Measurements from ENCODE around the gene ARHGEF11.

ARHGEF11 gene

DNA sequence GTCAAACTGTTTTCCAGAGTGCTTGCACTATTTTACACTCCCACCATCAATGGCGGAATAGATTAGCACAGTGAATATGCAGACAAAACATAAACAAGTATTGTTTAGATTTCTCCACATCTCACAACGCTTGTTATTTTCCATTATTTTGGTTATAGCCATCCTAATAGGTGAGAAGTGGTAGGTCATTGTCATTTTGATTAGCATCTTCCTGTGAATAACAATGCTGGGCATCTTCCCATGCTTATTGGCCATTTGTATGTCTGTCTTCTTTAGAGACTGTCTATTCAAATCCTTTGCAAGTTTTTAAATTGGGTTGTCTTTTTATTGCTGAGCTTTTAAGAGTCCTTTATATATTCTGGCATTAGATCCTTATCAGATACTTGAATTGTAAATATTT is 70.5 kb downstream of the ARHGEF11 start:
- no peak overlapping the region for H2AK5ac ChIP-seq (ENCODE audit: low read length, severe bottlenecking)
- no CpG with 5 or more reads among the region's 2 CpGs for WGBS
- peaks cover 1% of the 10 kb centered on the region for H3K4me1 ChIP-seq (ENCODE audit: control insufficient read depth, insufficient read depth, low read depth, low read length)
- H3K79me1 ChIP-seq (replicated peaks; ENCODE audit: low read length, poor library complexity, severe bottlenecking): peaks cover 2% of the 10 kb centered on the region
- no peak overlapping the region for H3K9ac ChIP-seq (ENCODE audit: low read length)
- no peaks in the 10 kb centered on the region for H3K9me3 ChIP-seq (ENCODE audit: control insufficient read depth, low read length)
- H4K8ac ChIP-seq (ENCODE audit: low read length): no peak overlapping the region
- no peak overlapping the region for H2AFZ ChIP-seq (ENCODE audit: low read depth, low read length)
- no peak overlapping the region for H3K23ac ChIP-seq (ENCODE audit: low read length in 2 of 2)
- H2BK15ac ChIP-seq (ENCODE audit: low read depth, poor library complexity, severe bottlenecking): no peak overlapping the region
- H3K18ac ChIP-seq (ENCODE audit: low read depth in 1 of 2, low read length in 2 of 2): no peak overlapping the region
- no peak overlapping the region for H4K91ac ChIP-seq (ENCODE audit: low read length)
- no peak overlapping the region for H3K14ac ChIP-seq (ENCODE audit: low read length in 2 of 2)
- H2BK120ac ChIP-seq (ENCODE audit: low read depth, low read length): no peak overlapping the region
- no peak for DNase-seq
- no peak overlapping the region for H3K4ac ChIP-seq (ENCODE audit: low read depth in 1 of 2, low read length in 2 of 2)
- H3K4me2 ChIP-seq (ENCODE audit: low read length, poor library complexity, severe bottlenecking): no peak overlapping the region
- H3K27ac ChIP-seq (ENCODE audit: low read length, poor library complexity, severe bottlenecking): no peak overlapping the region
- no peak overlapping the region for H3K4me3 ChIP-seq (ENCODE audit: insufficient read depth in 1 of 2, low read depth in 1 of 2, low read length in 2 of 2)
- H3K27me3 ChIP-seq (ENCODE audit: control insufficient read depth in 1 of 2, insufficient read depth in 1 of 2, low read length in 2 of 2): no peaks in the 10 kb centered on the region
- H3K36me3 ChIP-seq (ENCODE audit: control insufficient read depth in 1 of 2, insufficient read depth in 2 of 2, low read depth in 1 of 2, low read length in 2 of 2): peaks cover 24 to 95% of the 10 kb centered on the region in 2 experiments
- no peak overlapping the region for H2BK12ac ChIP-seq (ENCODE audit: low read length in 2 of 2)
- no peak overlapping the region for H2BK5ac ChIP-seq (ENCODE audit: low read depth, low read length, poor library complexity, severe bottlenecking)

GRCh38 chr1:156973417-156973816 is 72.1 kb downstream of the ARHGEF11 start:
- Histone ChIP-seq H3K14ac (ENCODE audit: low read length in 2 of 2) (no peak overlapping the region), H2BK5ac (ENCODE audit: low read depth, low read length, poor library complexity, severe bottlenecking) (no peak overlapping the region), H3K27ac (ENCODE audit: low read length, poor library complexity, severe bottlenecking) (no peak overlapping the region), H3K18ac (ENCODE audit: low read depth in 1 of 2, low read length in 2 of 2) (no peak overlapping the region), H3K9me3 (ENCODE audit: control insufficient read depth, low read length) (no peaks in the 10 kb centered on the region), H3K4ac (ENCODE audit: low read depth in 1 of 2, low read length in 2 of 2) (no peak overlapping the region), H2BK12ac (ENCODE audit: low read length in 2 of 2) (no peak overlapping the region), H4K91ac (ENCODE audit: low read length) (no peak overlapping the region), H3K4me3 (ENCODE audit: insufficient read depth in 1 of 2, low read depth in 1 of 2, low read length in 2 of 2) (no peak overlapping the region), H4K8ac (ENCODE audit: low read length) (no peak overlapping the region), H2AK5ac (ENCODE audit: low read length, severe bottlenecking) (no peak overlapping the region), H3K36me3 (ENCODE audit: control insufficient read depth in 1 of 2, insufficient read depth in 2 of 2, low read depth in 1 of 2, low read length in 2 of 2) (peaks cover 28 to 98% of the 10 kb centered on the region in 2 experiments), H3K9ac (ENCODE audit: low read length) (no peak overlapping the region), H2BK15ac (ENCODE audit: low read depth, poor library complexity, severe bottlenecking) (no peak overlapping the region), H3K27me3 (ENCODE audit: control insufficient read depth in 1 of 2, insufficient read depth in 1 of 2, low read length in 2 of 2) (no peaks in the 10 kb centered on the region), H3K4me1 (ENCODE audit: control insufficient read depth, insufficient read depth, low read depth, low read length) (peaks cover 1% of the 10 kb centered on the region), H3K4me2 (ENCODE audit: low read length, poor library complexity, severe bottlenecking) (no peak overlapping the region), H2AFZ (ENCODE audit: low read depth, low read length) (no peak overlapping the region), H3K79me1 (replicated peaks; ENCODE audit: low read length, poor library complexity, severe bottlenecking) (no peaks in the 10 kb centered on the region), H3K23ac (ENCODE audit: low read length in 2 of 2) (no peak overlapping the region), H2BK120ac (ENCODE audit: low read depth, low read length) (no peak overlapping the region)
- DNase-seq: no peak
- 98% methylated on average over 2 of the region's 2 CpGs for WGBS

DNA sequence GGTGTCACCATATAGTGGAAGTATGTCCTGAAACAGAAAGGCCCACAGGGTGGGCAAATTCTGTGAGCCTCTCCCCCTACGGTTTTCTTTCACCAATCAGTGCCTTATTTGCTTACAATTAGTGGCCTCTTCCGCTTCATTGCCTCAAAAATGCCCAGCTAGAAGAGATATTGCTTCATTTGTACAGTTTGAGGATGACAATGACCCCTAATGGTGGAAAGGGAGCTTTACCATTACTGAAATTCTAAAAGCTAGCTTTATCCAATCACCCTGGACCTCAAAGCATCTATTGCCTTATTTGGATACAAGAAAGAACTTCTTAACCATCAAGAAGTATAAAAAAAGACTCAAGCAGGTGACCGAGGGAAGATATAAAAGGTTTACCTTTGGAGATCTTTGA is 75.5 kb downstream of the ARHGEF11 start:
- Histone ChIP-seq H3K18ac (ENCODE audit: low read depth in 1 of 2, low read length in 2 of 2) (no peak overlapping the region), H3K4ac (ENCODE audit: low read depth in 1 of 2, low read length in 2 of 2) (no peak overlapping the region), H2AK5ac (ENCODE audit: low read length, severe bottlenecking) (no peak overlapping the region), H3K9ac (ENCODE audit: low read length) (no peak overlapping the region), H3K23ac (ENCODE audit: low read length in 2 of 2) (no peak overlapping the region), H3K27ac (ENCODE audit: low read length, poor library complexity, severe bottlenecking) (no peak overlapping the region), H3K36me3 (ENCODE audit: control insufficient read depth in 1 of 2, insufficient read depth in 2 of 2, low read depth in 1 of 2, low read length in 2 of 2) (peaks cover 20 to 97% of the 10 kb centered on the region in 2 experiments), H3K79me1 (replicated peaks; ENCODE audit: low read length, poor library complexity, severe bottlenecking) (no peaks in the 10 kb centered on the region), H2BK15ac (ENCODE audit: low read depth, poor library complexity, severe bottlenecking) (no peak overlapping the region), H3K9me3 (ENCODE audit: control insufficient read depth, low read length) (no peaks in the 10 kb centered on the region), H3K4me2 (ENCODE audit: low read length, poor library complexity, severe bottlenecking) (no peak overlapping the region), H4K8ac (ENCODE audit: low read length) (no peak overlapping the region), H4K91ac (ENCODE audit: low read length) (no peak overlapping the region), H2BK120ac (ENCODE audit: low read depth, low read length) (no peak overlapping the region), H3K14ac (ENCODE audit: low read length in 2 of 2) (no peak overlapping the region), H2BK12ac (ENCODE audit: low read length in 2 of 2) (no peak overlapping the region), H3K4me1 (ENCODE audit: control insufficient read depth, insufficient read depth, low read depth, low read length) (peaks cover 1% of the 10 kb centered on the region), H3K27me3 (ENCODE audit: control insufficient read depth in 1 of 2, insufficient read depth in 1 of 2, low read length in 2 of 2) (no peaks in the 10 kb centered on the region), H2BK5ac (ENCODE audit: low read depth, low read length, poor library complexity, severe bottlenecking) (no peak overlapping the region), H2AFZ (ENCODE audit: low read depth, low read length) (no peak overlapping the region), H3K4me3 (ENCODE audit: insufficient read depth in 1 of 2, low read depth in 1 of 2, low read length in 2 of 2) (no peak overlapping the region)
- 95% methylated on average over 2 of the region's 3 CpGs for WGBS
- DNase-seq: peak; percentile 6

GRCh38 chr1:156969496-156969895 is 76.0 kb downstream of the ARHGEF11 start:
- Histone ChIP-seq H3K4me1 (ENCODE audit: control insufficient read depth, insufficient read depth, low read depth, low read length) (peaks cover 1% of the 10 kb centered on the region), H2BK5ac (ENCODE audit: low read depth, low read length, poor library complexity, severe bottlenecking) (no peak overlapping the region), H2BK120ac (ENCODE audit: low read depth, low read length) (no peak overlapping the region), H4K91ac (ENCODE audit: low read length) (no peak overlapping the region), H3K36me3 (ENCODE audit: control insufficient read depth in 1 of 2, insufficient read depth in 2 of 2, low read depth in 1 of 2, low read length in 2 of 2) (peaks cover 20 to 92% of the 10 kb centered on the region in 2 experiments), H3K27me3 (ENCODE audit: control insufficient read depth in 1 of 2, insufficient read depth in 1 of 2, low read length in 2 of 2) (no peaks in the 10 kb centered on the region), H3K18ac (ENCODE audit: low read depth in 1 of 2, low read length in 2 of 2) (no peak overlapping the region), H3K14ac (ENCODE audit: low read length in 2 of 2) (no peak overlapping the region), H3K79me1 (replicated peaks; ENCODE audit: low read length, poor library complexity, severe bottlenecking) (no peaks in the 10 kb centered on the region), H4K8ac (ENCODE audit: low read length) (no peak overlapping the region), H2BK15ac (ENCODE audit: low read depth, poor library complexity, severe bottlenecking) (no peak overlapping the region), H2BK12ac (ENCODE audit: low read length in 2 of 2) (no peak overlapping the region), H3K4ac (ENCODE audit: low read depth in 1 of 2, low read length in 2 of 2) (peak overlapping the region in 1 of 2 experiments; percentile 27), H3K4me2 (ENCODE audit: low read length, poor library complexity, severe bottlenecking) (no peak overlapping the region), H2AK5ac (ENCODE audit: low read length, severe bottlenecking) (no peak overlapping the region), H3K23ac (ENCODE audit: low read length in 2 of 2) (no peak overlapping the region), H3K9ac (ENCODE audit: low read length) (no peak overlapping the region), H2AFZ (ENCODE audit: low read depth, low read length) (no peak overlapping the region), H3K27ac (ENCODE audit: low read length, poor library complexity, severe bottlenecking) (no peak overlapping the region), H3K4me3 (ENCODE audit: insufficient read depth in 1 of 2, low read depth in 1 of 2, low read length in 2 of 2) (no peak overlapping the region), H3K9me3 (ENCODE audit: control insufficient read depth, low read length) (no peaks in the 10 kb centered on the region)
- over 99% methylated on average over 3 of the region's 3 CpGs for WGBS
- no peak for DNase-seq
